Activated T-cell treated with anti-CD3 and anti-CD28 coated beads, Interleukin-2, amount 50 U/mL, for 48 hours (primary cell): ENCODE measurements around the gene NFE2L2.
"Not testable (repeated sequence)": the region's sequence is repeated elsewhere in the genome, so short reads cannot be mapped to it uniquely, and the experiment has no call there.

Experiments
- DNase-seq, 2 experiments: peaks; one replicate each; pipeline ENCODE4 v3.0.0-alpha.2; 2020

Gene NFE2L2

GRCh38 chr2:177255227-177255601 is 9.3 kb downstream of the NFE2L2 start:
- DNase-seq, result no peak

GRCh38 chr2:177254433-177255226 is 9.9 kb downstream of the NFE2L2 start:
- DNase-seq, result no peak

- no peak for DNase-seq
Observed at GRCh38 chr2:177253704-177254103, 10.8 kb downstream of the NFE2L2 start.

GRCh38 chr2:177252808-177253531 is 11.6 kb downstream of the NFE2L2 start:
- no peak for DNase-seq

GRCh38 chr2:177251165-177251542 is 13.4 kb downstream of the NFE2L2 start:
- no peak for DNase-seq

GRCh38 chr2:177250461-177250860 is 14.1 kb downstream of the NFE2L2 start:
- DNase-seq, result no peak

- DNase-seq, result no peak
Observed at GRCh38 chr2:177249038-177249437, 15.5 kb downstream of the NFE2L2 start.

GRCh38 chr2:177247693-177248262 is 16.7 kb downstream of the NFE2L2 start:
- no peak for DNase-seq

- DNase-seq, result not testable (repeated sequence)
Observed at GRCh38 chr2:177246523-177247030, 17.9 kb downstream of the NFE2L2 start.

GRCh38 chr2:177246000-177246399 is 18.5 kb downstream of the NFE2L2 start:
- no peak for DNase-seq

- DNase-seq, result no peak
Observed at GRCh38 chr2:177245010-177245422, 19.5 kb downstream of the NFE2L2 start.

GRCh38 chr2:177244244-177244771 is 20.2 kb downstream of the NFE2L2 start:
- DNase-seq, result no peak

- no peak for DNase-seq
Observed at GRCh38 chr2:177243476-177243875, 21.1 kb downstream of the NFE2L2 start.

GRCh38 chr2:177243073-177243472 is 21.5 kb downstream of the NFE2L2 start:
- no peak for DNase-seq

- DNase-seq, result no peak
Observed at GRCh38 chr2:177242121-177242987, 22.2 kb downstream of the NFE2L2 start.

- no peak for DNase-seq
Observed at GRCh38 chr2:177241711-177242120, 22.8 kb downstream of the NFE2L2 start.

GRCh38 chr2:177239932-177240630 is 24.4 kb downstream of the NFE2L2 start:
- DNase-seq, result no peak

GRCh38 chr2:177239053-177239452 is 25.5 kb downstream of the NFE2L2 start:
- no peak for DNase-seq

GRCh38 chr2:177237932-177238331 is 26.6 kb downstream of the NFE2L2 start:
- DNase-seq, result no peak

GRCh38 chr2:177235855-177236437 is 28.6 kb downstream of the NFE2L2 start:
- no peak for DNase-seq

GRCh38 chr2:177234267-177234666 is 30.3 kb downstream of the NFE2L2 start:
- DNase-seq, result no peak
